Endothelial cell of umbilical vein (primary cell): ENCODE measurements around the gene RGS19. TPM values are rescaled to one million over a fixed set of nuclear protein-coding genes. Genes with fewer than 3 reads are reported as not detected.

ENCODE experiments used
- BruUV-seq: library from RNA; stranded (reverse); fragments of 400-500 nt; replicated peaks from 2 replicates; lab custom pipeline; 2021; lab: Mats Ljungman, UMichigan
- CTCF ChIA-PET: fragments of 300-600, 350-600 bp; sonication (Branson Sonifier 250); formaldehyde crosslinking; loops from one replicate; lab custom pipeline; 2021; ENCODE audit warnings: antibody characterized with exemption, inconsistent platforms; lab: Charles Lee
- POLR2A ChIA-PET: fragments of 300-600, 350-600 bp; sonication (Branson Sonifier 250); formaldehyde crosslinking; loops from one replicate; lab custom pipeline; 2021; ENCODE audit warnings: antibody characterized with exemption, inconsistent platforms; lab: Charles Lee
- DNase-seq: peaks from one replicate; pipeline ENCODE4 v3.0.0-alpha.2; 2011; ENCODE audit warnings: low read depth, low spot score
- FAIRE-seq: peaks from 2 replicates; lab custom pipeline; 2011; peaks lifted over from hg19 to GRCh38; lab: Jason Lieb, UNC
- H2AFZ ChIP-seq: 2 replicates; pipeline ENCODE4 v1.6.0; 2012; ENCODE audit warnings: low read depth, low read length, control low read depth, inconsistent platforms
- H3K27ac ChIP-seq: 2 replicates; pipeline ENCODE4 v1.5.1; 2011; ENCODE audit warnings: low read depth, mild to moderate bottlenecking, control low read depth, low read length, moderate library complexity; ENCODE audit not compliant: insufficient read depth
- H3K27me3 ChIP-seq, 2 experiments: 2 replicates each; pipeline versions ENCODE4 v1.6.0 to v1.6.1; 2011; ENCODE audit warnings: low read length in 2 of 2, mixed read lengths in 1 of 2; ENCODE audit not compliant: control insufficient read depth in 2 of 2, insufficient read depth in 2 of 2
- H3K36me3 ChIP-seq, 2 experiments: 2 replicates in 1 of 2; 3 replicates in 1 of 2; pipeline ENCODE4 v1.5.1; 2011; ENCODE audit warnings: low read length in 2 of 2, mild to moderate bottlenecking in 1 of 2, moderate library complexity in 1 of 2; ENCODE audit not compliant: control insufficient read depth in 2 of 2, insufficient read depth in 2 of 2; ENCODE audit errors: extremely low read depth in 1 of 2
- H3K4me1 ChIP-seq: 3 replicates; pipeline ENCODE4 v1.5.1; 2011; ENCODE audit warnings: mild to moderate bottlenecking, low read length; ENCODE audit not compliant: control insufficient read depth, insufficient read depth; ENCODE audit errors: extremely low read depth
- H3K4me2 ChIP-seq: 2 replicates; pipeline ENCODE4 v1.6.1; 2011; ENCODE audit warnings: low read length, control low read depth, mixed read lengths; ENCODE audit not compliant: insufficient read depth
- H3K4me3 ChIP-seq, 3 experiments: fragments of 200-600 bp in 1 of 3; sonication (generic), shearing (Covaris generic) in 1 of 3; replicated peaks in 1 of 3; 2 replicates each; pipeline ENCODE4 v1.5.1; 2011 to 2016; ENCODE audit warnings: control low read depth in 3 of 3, low read length in 3 of 3, mild to moderate bottlenecking in 2 of 3, inconsistent platforms in 1 of 3, low read depth in 1 of 3, moderate library complexity in 1 of 3; ENCODE audit not compliant: insufficient read depth in 1 of 3
- H3K79me2 ChIP-seq: 2 replicates; pipeline ENCODE4 v1.6.0; 2012; ENCODE audit warnings: low read length, inconsistent platforms; ENCODE audit not compliant: control insufficient read depth, insufficient read depth
- H3K9ac ChIP-seq: replicated peaks from 2 replicates; pipeline ENCODE3; 2011; ENCODE audit warnings: low read length, control low read depth; ENCODE audit not compliant: insufficient read depth; ENCODE audit errors: extremely low read depth
- H3K9me1 ChIP-seq: replicated peaks from 3 replicates; pipeline ENCODE4 v1.6.0; 2011; ENCODE audit warnings: mild to moderate bottlenecking, low read length; ENCODE audit not compliant: control insufficient read depth, insufficient read depth; ENCODE audit errors: extremely low read depth
- H3K9me3 ChIP-seq: replicated peaks from 2 replicates; pipeline ENCODE4 v1.5.1; 2012; ENCODE audit warnings: low read length, inconsistent platforms; ENCODE audit not compliant: control insufficient read depth, insufficient read depth
- H4K20me1 ChIP-seq: replicated peaks from 2 replicates; pipeline ENCODE3; 2011; ENCODE audit warnings: mild to moderate bottlenecking, low read length; ENCODE audit not compliant: control insufficient read depth, insufficient read depth; ENCODE audit errors: extremely low read depth
- CTCF ChIP-seq, 2 donors: IDR thresholded peaks; 1 replicate in 1 of 2; 2 replicates in 1 of 2; pipeline ENCODE4 v1.5.1; 2011; ENCODE audit warnings: low read length in 2 of 2, mild to moderate bottlenecking in 2 of 2, moderate library complexity in 2 of 2, control low read depth in 1 of 2, inconsistent platforms in 1 of 2, low read depth in 1 of 2; ENCODE audit not compliant: insufficient read depth in 1 of 2; ENCODE audit errors: extremely low read depth in 1 of 2
- EZH2 ChIP-seq: IDR thresholded peaks from 2 replicates; pipeline ENCODE4 v1.6.1; 2012; ENCODE audit warnings: borderline replicate concordance, low read depth, mild to moderate bottlenecking, moderate library complexity, low read length, inconsistent platforms; ENCODE audit not compliant: severe bottlenecking
- FOS ChIP-seq: IDR thresholded peaks from 2 replicates; pipeline ENCODE4 v1.6.1; 2011; ENCODE audit warnings: mild to moderate bottlenecking, low read length, moderate library complexity, borderline replicate concordance; ENCODE audit not compliant: insufficient read depth
- GATA2 ChIP-seq: IDR thresholded peaks from 2 replicates; pipeline ENCODE4 v1.7.0; 2011; ENCODE audit warnings: low read depth, mild to moderate bottlenecking, moderate library complexity, mixed read lengths, low read length; ENCODE audit not compliant: insufficient read length, insufficient read depth
- JUN ChIP-seq: IDR thresholded peaks from 2 replicates; pipeline ENCODE4 v1.6.1; 2011; ENCODE audit warnings: borderline replicate concordance, low read depth; ENCODE audit not compliant: insufficient read length, insufficient read depth
- MAX ChIP-seq: IDR thresholded peaks from 2 replicates; pipeline ENCODE4 v1.6.1; 2011; ENCODE audit not compliant: insufficient read depth, insufficient read length
- MYC ChIP-seq: IDR thresholded peaks from one replicate; pipeline ENCODE4 v1.6.1; 2011; ENCODE audit warnings: mild to moderate bottlenecking, low read depth, low read length
- POLR2A ChIP-seq: IDR thresholded peaks from 2 replicates; pipeline ENCODE4 v1.6.1; 2012; ENCODE audit warnings: low read depth, mild to moderate bottlenecking, control low read depth, low read length
- POLR2AphosphoS5 ChIP-seq: IDR thresholded peaks from 2 replicates; pipeline ENCODE4 v1.6.1; 2012; ENCODE audit warnings: low read depth, mild to moderate bottlenecking, control low read depth, low read length, moderate library complexity; ENCODE audit not compliant: insufficient read depth
- dilution Hi-C: fragments of 300-500 bp; cut with MboI; formaldehyde crosslinking; loops from one replicate; pipeline ENCODE4 v1.15.0; 2019; ENCODE audit warnings: low sequenced_read_pairs; ENCODE audit not compliant: extremely low pct_ligation_motif_present
- intact Hi-C: fragments of 100-400 bp; cut with micrococcal nuclease; formaldehyde crosslinking; loops from one replicate; pipeline ENCODE4 v1.10.0; 2022
- polyA plus RNA-seq, 4 experiments: library from polyadenylated mRNA; depleted of rRNA in 3 of 4; stranded (reverse) in 3 of 4; unstranded in 1 of 4; fragments of >200 nt; gene quantifications; 2 replicates each; pipeline versions ENCODE4 v1.2.1 to v1.2.3, GENCODE V29; 2011 to 2012; ENCODE audit warnings: missing spikeins in 1 of 4
- total RNA-seq: library from RNA; stranded (reverse); gene quantifications from 2 replicates; pipeline ENCODE4 v1.2.3, GENCODE V29; 2021

Gene RGS19
- total and polyA plus RNA-seq, 2 donors (not counting 3 experiments of a cell fraction or from before 2014, with no cell fraction given) = 27.8 to 33.7 TPM

GRCh38 chr20:64031822-64032314, 47.5 kb downstream of the RGS19 start:
- dilution Hi-C loops = no loop called here
- intact Hi-C loops = no loop called here
- peaks cover 4% of the 10 kb centered on the region for H3K4me1 ChIP-seq
- peaks cover 8 to 39% of the 10 kb centered on the region in 2 experiments for H3K36me3 ChIP-seq
- no peaks in the 10 kb centered on the region for H3K27me3 ChIP-seq
- H3K27ac ChIP-seq = no peak overlapping the region
- FAIRE-seq = no peak
- H3K4me3 ChIP-seq = no peak overlapping the region
- no peaks in the 10 kb centered on the region for H3K9me3 ChIP-seq
- DNase-seq = no peak
- no peak overlapping the region for H3K9ac ChIP-seq
- POLR2A ChIA-PET = interaction anchor here (0.6 kb wide), 1 partner anchor 31 kb away, joined by 5 read pairs; no protein-coding TSS in a partner anchor
- no peak overlapping the region for H2AFZ ChIP-seq
- H4K20me1 ChIP-seq = no peaks in the 10 kb centered on the region
- BruUV-seq = no TSS peak
- TF ChIP-seq FOS (no peak), MYC (no peak), CTCF (IDR thresholded peaks at IDR 0.05; ENCODE audit: extremely low read depth in 1 of 2, insufficient read depth in 1 of 2, low read depth in 1 of 2, low read length in 2 of 2) (no peak), POLR2A (no peak), POLR2AphosphoS5 (no peak), GATA2 (no peak), MAX (no peak), EZH2 (no peak), JUN (no peak)
- no peaks in the 10 kb centered on the region for H3K79me2 ChIP-seq
- CTCF ChIA-PET = interaction anchor here (1.4 to 1.9 kb wide), 2 partner anchors 25 to 89 kb away, joined by 4 to 6 read pairs; no protein-coding TSS in a partner anchor
- no peak overlapping the region for H3K4me2 ChIP-seq
- no peaks in the 10 kb centered on the region for H3K9me1 ChIP-seq
